ENCODE data around the gene PLCL1. TPM values are rescaled to one million over a fixed set of nuclear protein-coding genes. Genes with fewer than 3 reads are reported as not detected.

Gene PLCL1
- total RNA-seq, 2 experiments from 2014 or later = 0.17 to 0.23 TPM

- ChIA-PET CTCF (no interaction called here), POLR2A (no interaction called here)
Observed at GRCh38 chr2:197978971-197979370, 174.6 kb downstream of the PLCL1 start.

GRCh38 chr2:197982565-197982964 lies 178.2 kb downstream of the PLCL1 start:
- CTCF ChIA-PET = no interaction called here
- POLR2A ChIA-PET = no interaction called here

GRCh38 chr2:197985029-197985638 lies 180.7 kb downstream of the PLCL1 start:
- ChIA-PET POLR2A (interaction anchor here (0.5 kb wide), 1 partner anchor 353 kb away, joined by 3 read pairs; no protein-coding TSS in a partner anchor), CTCF (interaction anchor here (0.6 kb wide), 1 partner anchor 54 kb away, joined by 5 read pairs; no protein-coding TSS in a partner anchor)

GRCh38 chr2:197986977-197987376 lies 182.6 kb downstream of the PLCL1 start:
- POLR2A ChIA-PET = no interaction called here

GRCh38 chr2:197990356-197990755 lies 186.0 kb downstream of the PLCL1 start:
- ChIA-PET POLR2A (no interaction called here), CTCF (no interaction called here)

More at GRCh38 chr2:197986977-197987376, 182.6 kb downstream of the PLCL1 start:
- CTCF ChIA-PET = no interaction called here

GRCh38 chr2:197992482-197993133 lies 188.2 kb downstream of the PLCL1 start:
- ChIA-PET CTCF (no interaction called here), POLR2A (no interaction called here)

- POLR2A ChIA-PET = no interaction called here
- CTCF ChIA-PET = no interaction called here
Observed at GRCh38 chr2:197993363-197993762, 189.0 kb downstream of the PLCL1 start.

- ChIA-PET CTCF (no interaction called here), POLR2A (no interaction called here)
Observed at GRCh38 chr2:197993830-197994229, 189.4 kb downstream of the PLCL1 start.

GRCh38 chr2:197994751-197995150 lies 190.4 kb downstream of the PLCL1 start:
- CTCF ChIA-PET = no interaction called here
- POLR2A ChIA-PET = no interaction called here

GRCh38 chr2:197996583-197996982 lies 192.2 kb downstream of the PLCL1 start:
- CTCF ChIA-PET = no interaction called here

GRCh38 chr2:197997083-197997541 lies 192.7 kb downstream of the PLCL1 start:
- ChIA-PET CTCF (no interaction called here), POLR2A (no interaction called here)

More at GRCh38 chr2:197996583-197996982, 192.2 kb downstream of the PLCL1 start:
- POLR2A ChIA-PET = no interaction called here

- POLR2A ChIA-PET = no interaction called here
- CTCF ChIA-PET = no interaction called here
Observed at GRCh38 chr2:197998702-197999101, 194.3 kb downstream of the PLCL1 start.

GRCh38 chr2:198000417-198000816 lies 196.0 kb downstream of the PLCL1 start:
- CTCF ChIA-PET = no interaction called here
- POLR2A ChIA-PET = no interaction called here

- POLR2A ChIA-PET = no interaction called here
- CTCF ChIA-PET = no interaction called here
Observed at GRCh38 chr2:198004173-198004572, 199.8 kb downstream of the PLCL1 start.

- POLR2A ChIA-PET = no interaction called here
- CTCF ChIA-PET = no interaction called here
Observed at GRCh38 chr2:198004921-198005829, 200.8 kb downstream of the PLCL1 start.

GRCh38 chr2:198006733-198007132 lies 202.3 kb downstream of the PLCL1 start:
- ChIA-PET CTCF (no interaction called here), POLR2A (no interaction called here)

GRCh38 chr2:198008230-198008629 lies 203.8 kb downstream of the PLCL1 start:
- POLR2A ChIA-PET = no interaction called here
- CTCF ChIA-PET = no interaction called here

- CTCF ChIA-PET = no interaction called here
- POLR2A ChIA-PET = no interaction called here
Observed at GRCh38 chr2:198012025-198012424, 207.6 kb downstream of the PLCL1 start.

- ChIA-PET CTCF (no interaction called here), POLR2A (no interaction called here)
Observed at GRCh38 chr2:198016243-198016642, 211.8 kb downstream of the PLCL1 start.

GRCh38 chr2:198017068-198017467 lies 212.7 kb downstream of the PLCL1 start:
- CTCF ChIA-PET = no interaction called here
- POLR2A ChIA-PET = no interaction called here

- CTCF ChIA-PET = no interaction called here
- POLR2A ChIA-PET = no interaction called here
Observed at GRCh38 chr2:198028955-198029354, 224.6 kb downstream of the PLCL1 start.
